BLaER1 treated with 17β-estradiol and CSF1 and Interleukin-3, amounts not matched to agents 10 nM and 100 nM (cell line): Measurements from ENCODE around the gene DCC.

Experiments used
- H3K27ac ChIP-seq, 11 experiments: shearing (Covaris generic); formaldehyde crosslinking; 2 replicates each; pipeline ENCODE4 v1.8.1; 2022
- H3K27me3 ChIP-seq, 11 experiments: shearing (Covaris generic); formaldehyde crosslinking; 2 replicates each; pipeline ENCODE4 v1.8.1; 2022
- H3K36me3 ChIP-seq, 11 experiments: shearing (Covaris generic); formaldehyde crosslinking; 2 replicates each; pipeline ENCODE4 v1.8.1; 2022
- H3K4me1 ChIP-seq, 10 experiments: shearing (Covaris generic); formaldehyde crosslinking; 2 replicates each; pipeline ENCODE4 v1.8.1; 2022
- H3K4me2 ChIP-seq, 11 experiments: shearing (Covaris generic); formaldehyde crosslinking; 2 replicates each; pipeline ENCODE4 v1.8.1; 2022
- H3K4me3 ChIP-seq, 10 experiments: shearing (Covaris generic); formaldehyde crosslinking; 2 replicates each; pipeline ENCODE4 v1.8.1; 2022
- H3K9ac ChIP-seq, 11 experiments: shearing (Covaris generic); formaldehyde crosslinking; 2 replicates each; pipeline ENCODE4 v1.8.1; 2022
- H3K9me3 ChIP-seq, 11 experiments: shearing (Covaris generic); formaldehyde crosslinking; replicated peaks in 1 of 11; 2 replicates each; pipeline ENCODE4 v1.8.1; 2022
- H4K20me1 ChIP-seq, 11 experiments: shearing (Covaris generic); formaldehyde crosslinking; 2 replicates each; pipeline ENCODE4 v1.8.1; 2022
- Cebpa-rat ChIP-seq, 11 experiments: shearing (Covaris generic); IDR thresholded peaks; 2 replicates each; pipeline ENCODE4 v1.8.1; 2022

DCC gene

DNA sequence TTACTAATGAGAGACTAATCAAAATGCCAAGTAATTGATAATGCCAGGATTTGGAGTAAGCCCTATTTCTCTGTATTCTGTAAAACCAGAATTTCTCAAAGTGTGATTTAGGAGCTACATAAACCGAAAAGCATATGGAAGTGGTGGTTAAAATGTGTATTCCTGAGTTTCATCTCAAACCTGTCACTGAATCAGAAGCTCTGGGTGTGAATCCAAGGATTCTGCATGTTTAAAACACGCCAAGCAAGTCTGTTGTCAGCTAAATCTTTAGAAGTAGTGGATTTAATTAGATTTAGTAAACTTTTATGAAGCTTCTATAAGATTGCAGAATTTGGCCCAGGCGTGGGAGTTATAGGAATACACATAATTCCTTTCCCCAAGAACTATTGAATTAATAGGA lies 700.3 kb downstream of the DCC start:
- Histone ChIP-seq H3K27me3 (no peaks in the 10 kb centered on the region), H3K4me2 (no peak overlapping the region), H3K9me3 (peaks cover 0 to 5% (median 0%) of the 10 kb centered on the region in 11 experiments; a peak in 1 of 22 replicates), H3K27ac (no peak overlapping the region), H3K4me3 (no peak overlapping the region), H3K4me1 (no peaks in the 10 kb centered on the region), H3K36me3 (no peaks in the 10 kb centered on the region), H4K20me1 (no peaks in the 10 kb centered on the region), H3K9ac (no peak overlapping the region)
- no peak for TF ChIP-seq Cebpa-rat (IDR thresholded peaks at IDR 0.05)

- Histone ChIP-seq H3K4me2 (no peak overlapping the region), H3K27ac (no peak overlapping the region), H4K20me1 (no peaks in the 10 kb centered on the region), H3K4me3 (no peak overlapping the region), H3K4me1 (no peaks in the 10 kb centered on the region), H3K9ac (no peak overlapping the region), H3K36me3 (no peaks in the 10 kb centered on the region), H3K27me3 (no peaks in the 10 kb centered on the region), H3K9me3 (no peaks in the 10 kb centered on the region)
- TF ChIP-seq Cebpa-rat (IDR thresholded peaks at IDR 0.05) = no peak
Observed at GRCh38 chr18:53056064-53056463, 716.1 kb downstream of the DCC start.

DNA sequence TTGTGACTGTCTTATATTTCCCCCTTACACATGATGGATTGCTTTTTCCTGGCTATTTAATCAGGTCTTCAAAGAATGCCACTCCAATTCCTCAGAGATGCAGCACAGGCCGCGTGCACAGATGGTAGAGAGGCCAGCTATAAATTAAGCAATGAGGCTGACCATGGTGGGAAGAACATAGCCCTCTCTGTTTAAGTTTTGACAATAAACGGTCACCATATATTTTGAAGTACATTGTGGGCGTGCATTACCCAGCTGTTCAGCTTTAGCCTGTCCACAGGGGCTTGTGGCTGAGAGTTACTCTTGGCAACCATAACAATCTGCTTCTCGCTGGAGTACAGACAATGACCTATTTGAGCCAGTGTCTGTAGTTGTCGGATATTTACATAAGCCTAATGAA lies 730.8 kb downstream of the DCC start:
- Histone ChIP-seq H3K4me3 (no peak overlapping the region), H4K20me1 (no peaks in the 10 kb centered on the region), H3K9ac (no peak overlapping the region), H3K27me3 (no peaks in the 10 kb centered on the region), H3K9me3 (no peaks in the 10 kb centered on the region), H3K4me2 (no peak overlapping the region), H3K4me1 (peaks cover 0 to 4% (median 0%) of the 10 kb centered on the region in 10 experiments; a peak in 1 of 20 replicates), H3K36me3 (no peaks in the 10 kb centered on the region), H3K27ac (no peak overlapping the region)
- no peak for TF ChIP-seq Cebpa-rat (IDR thresholded peaks at IDR 0.05)

DNA sequence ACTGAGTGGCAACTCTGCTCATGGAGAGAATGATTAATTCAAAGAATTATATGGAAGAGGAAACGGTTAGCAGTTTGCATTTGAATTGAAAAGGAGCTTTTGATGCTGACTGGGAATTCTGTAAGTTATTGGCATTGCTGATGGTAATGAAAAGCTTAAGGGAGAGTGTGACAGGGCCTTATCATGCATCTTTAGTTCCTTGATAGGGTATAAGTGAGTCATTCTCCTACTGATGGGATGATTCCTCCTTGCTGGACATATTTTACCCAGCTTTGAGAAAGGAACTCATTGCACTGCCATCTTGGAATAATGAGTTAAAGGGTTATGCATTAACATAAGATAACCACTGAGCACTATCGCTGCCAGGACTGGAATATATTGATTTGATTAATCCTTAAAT lies 740.7 kb downstream of the DCC start:
- H3K4me1 ChIP-seq = no peaks in the 10 kb centered on the region
- no peak overlapping the region for H3K9ac ChIP-seq
- H3K4me2 ChIP-seq = no peak overlapping the region
- TF ChIP-seq Cebpa-rat (IDR thresholded peaks at IDR 0.05) = no peak
- H3K27me3 ChIP-seq = no peaks in the 10 kb centered on the region
- no peaks in the 10 kb centered on the region for H3K36me3 ChIP-seq
- no peak overlapping the region for H3K4me3 ChIP-seq
- no peaks in the 10 kb centered on the region for H3K9me3 ChIP-seq
- H4K20me1 ChIP-seq = no peaks in the 10 kb centered on the region
- H3K27ac ChIP-seq = no peak overlapping the region

DNA sequence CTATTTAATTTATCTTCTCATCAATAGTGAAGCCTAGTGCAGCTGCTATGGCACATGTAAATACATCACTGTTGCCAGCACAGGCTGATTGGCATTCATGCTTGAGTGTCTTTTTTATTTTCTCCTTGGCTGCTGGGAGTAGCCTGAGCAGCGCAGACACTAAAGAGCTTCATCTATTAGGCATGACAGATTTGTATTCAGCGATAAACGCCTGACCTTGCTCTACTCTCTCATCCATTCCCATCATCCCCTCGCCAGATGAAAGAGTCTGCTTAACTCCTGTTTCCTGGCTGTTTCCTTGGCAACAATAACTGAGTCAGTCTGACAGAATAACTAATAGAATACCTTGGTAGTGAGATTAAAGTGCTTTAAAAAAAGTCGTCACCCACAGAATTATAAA lies 753.6 kb downstream of the DCC start:
- H3K4me2 ChIP-seq = no peak overlapping the region
- no peaks in the 10 kb centered on the region for H3K36me3 ChIP-seq
- no peak overlapping the region for H3K9ac ChIP-seq
- no peak overlapping the region for H3K4me3 ChIP-seq
- H3K4me1 ChIP-seq = no peaks in the 10 kb centered on the region
- no peak overlapping the region for H3K27ac ChIP-seq
- H3K27me3 ChIP-seq = no peaks in the 10 kb centered on the region
- TF ChIP-seq Cebpa-rat (IDR thresholded peaks at IDR 0.05) = no peak
- H4K20me1 ChIP-seq = no peaks in the 10 kb centered on the region
- no peaks in the 10 kb centered on the region for H3K9me3 ChIP-seq

- no peaks in the 10 kb centered on the region for H4K20me1 ChIP-seq
- no peaks in the 10 kb centered on the region for H3K27me3 ChIP-seq
- H3K4me3 ChIP-seq = no peak overlapping the region
- peaks cover 16 to 37% (median 29%) of the 10 kb centered on the region in 11 experiments for H3K9me3 ChIP-seq
- TF ChIP-seq Cebpa-rat (IDR thresholded peaks at IDR 0.05) = no peak
- H3K4me2 ChIP-seq = no peak overlapping the region
- no peak overlapping the region for H3K27ac ChIP-seq
- H3K4me1 ChIP-seq = peaks cover under 1 to 11% (median 8%) of the 10 kb centered on the region in 10 experiments; a peak in 17 of 20 replicates
- no peak overlapping the region for H3K9ac ChIP-seq
- no peaks in the 10 kb centered on the region for H3K36me3 ChIP-seq
Observed at GRCh38 chr18:53101536-53102105, 761.6 kb downstream of the DCC start.

- H3K9me3 ChIP-seq = peaks cover 8 to 19% (median 9%) of the 10 kb centered on the region in 11 experiments; a peak in 17 of 22 replicates
- no peak for TF ChIP-seq Cebpa-rat (IDR thresholded peaks at IDR 0.05)
- no peaks in the 10 kb centered on the region for H3K36me3 ChIP-seq
- H3K4me2 ChIP-seq = peak overlapping the region in 10 of 11 experiments; percentile 12 to 69 (median 42); a peak in 18 of 22 replicates
- peaks cover 5 to 16% (median 12%) of the 10 kb centered on the region in 10 experiments; a peak in 17 of 20 replicates for H3K4me1 ChIP-seq
- no peaks in the 10 kb centered on the region for H4K20me1 ChIP-seq
- H3K27ac ChIP-seq = peak overlapping the region in 4 of 11 experiments; percentile 7 to 53 (median 38); a peak in 6 of 22 replicates
- no peaks in the 10 kb centered on the region for H3K27me3 ChIP-seq
- H3K9ac ChIP-seq = no peak overlapping the region
- no peak overlapping the region for H3K4me3 ChIP-seq
Observed at GRCh38 chr18:53114441-53114840, 774.4 kb downstream of the DCC start.

DNA sequence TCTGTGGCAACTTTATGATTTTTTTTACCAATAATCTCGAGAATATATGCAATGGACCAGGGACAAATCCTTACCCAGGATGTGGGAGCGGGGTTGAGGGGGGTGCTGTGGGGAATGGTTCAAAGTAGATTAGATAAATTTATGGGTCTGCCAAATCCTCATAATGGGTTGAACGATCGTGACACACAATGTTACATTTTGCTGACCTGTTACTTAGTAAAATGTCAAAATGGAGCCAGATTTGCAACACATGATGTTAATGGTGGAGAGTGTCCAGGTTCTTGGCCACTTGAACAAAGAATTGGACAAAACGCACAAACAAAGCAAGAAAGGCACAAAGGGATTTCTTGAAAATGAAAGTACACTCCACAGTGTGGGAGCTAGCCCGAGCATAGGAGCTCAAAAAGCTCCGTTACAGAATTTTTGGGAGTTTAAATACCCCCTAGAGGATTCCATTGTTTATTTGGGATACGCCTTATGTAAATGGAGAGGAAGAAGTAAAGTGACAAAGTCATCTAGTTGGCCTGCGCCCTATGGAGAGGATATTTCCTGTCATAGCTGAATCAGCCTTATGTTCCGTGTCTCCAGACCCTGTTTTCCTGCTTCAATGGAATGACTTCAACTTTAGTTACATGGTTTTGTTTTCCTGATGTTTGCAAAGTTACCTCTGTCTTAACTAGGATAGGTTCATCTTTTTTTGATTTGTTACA lies 776.0 kb downstream of the DCC start:
- TF ChIP-seq Cebpa-rat (IDR thresholded peaks at IDR 0.05) = no peak
- Histone ChIP-seq H3K9ac (no peak overlapping the region), H3K27me3 (no peaks in the 10 kb centered on the region), H3K4me2 (no peak overlapping the region; a peak in 1 of 22 replicates), H3K36me3 (no peaks in the 10 kb centered on the region), H3K9me3 (peaks cover 0 to 8% (median 0%) of the 10 kb centered on the region in 11 experiments; a peak in 3 of 22 replicates), H3K4me1 (peaks cover 5 to 16% (median 12%) of the 10 kb centered on the region in 10 experiments; a peak in 17 of 20 replicates), H3K4me3 (no peak overlapping the region), H3K27ac (no peak overlapping the region), H4K20me1 (no peaks in the 10 kb centered on the region)

DNA sequence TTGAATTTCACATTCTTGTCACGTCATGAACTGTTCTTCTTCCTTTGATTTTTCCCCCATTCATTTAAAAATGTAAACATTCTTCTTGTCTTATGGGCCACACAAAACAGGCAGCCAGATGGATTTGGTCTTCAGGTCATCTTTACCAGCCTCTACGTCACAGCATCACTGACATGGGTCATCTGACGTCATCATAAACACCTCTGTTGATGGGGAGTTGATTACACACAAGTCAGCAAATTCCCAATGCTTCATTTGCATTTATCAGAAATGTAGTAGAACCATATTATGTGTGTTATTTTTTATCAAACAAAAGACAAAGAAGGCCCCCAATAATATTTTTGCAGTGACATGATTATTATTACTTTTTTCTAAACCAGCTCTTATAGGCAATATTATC lies 777.9 kb downstream of the DCC start:
- no peaks in the 10 kb centered on the region for H3K36me3 ChIP-seq
- H3K4me1 ChIP-seq = peaks cover 5 to 16% (median 11%) of the 10 kb centered on the region in 10 experiments; a peak in 17 of 20 replicates
- H3K4me3 ChIP-seq = no peak overlapping the region
- TF ChIP-seq Cebpa-rat (IDR thresholded peaks at IDR 0.05) = no peak
- H4K20me1 ChIP-seq = no peaks in the 10 kb centered on the region
- no peak overlapping the region for H3K4me2 ChIP-seq
- H3K9me3 ChIP-seq = peaks cover 0 to 4% (median 0%) of the 10 kb centered on the region in 11 experiments; a peak in 3 of 22 replicates
- H3K9ac ChIP-seq = no peak overlapping the region
- no peaks in the 10 kb centered on the region for H3K27me3 ChIP-seq
- H3K27ac ChIP-seq = no peak overlapping the region

DNA sequence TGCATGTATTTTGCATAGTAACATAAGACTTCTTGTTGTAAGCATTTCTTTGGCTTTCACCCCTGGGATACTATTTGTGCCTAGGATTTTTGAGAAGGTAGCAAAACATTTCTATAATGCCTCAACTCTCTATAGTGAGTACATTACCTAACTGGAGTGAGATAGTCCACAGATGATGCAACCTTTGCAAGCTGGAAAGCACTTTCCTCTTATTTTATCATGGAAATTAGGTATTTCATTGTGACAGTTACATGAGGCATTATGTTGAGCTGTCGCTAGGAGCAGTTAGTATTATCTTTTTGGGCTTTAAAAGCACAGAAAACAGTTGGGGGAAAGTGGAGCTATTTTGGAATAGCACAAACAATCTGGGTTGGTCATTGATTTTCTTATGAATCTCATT lies 786.2 kb downstream of the DCC start:
- Histone ChIP-seq H3K9me3 (no peaks in the 10 kb centered on the region), H3K9ac (no peak overlapping the region), H3K27ac (no peak overlapping the region), H3K27me3 (no peaks in the 10 kb centered on the region), H4K20me1 (no peaks in the 10 kb centered on the region), H3K4me2 (no peak overlapping the region), H3K4me3 (no peak overlapping the region), H3K36me3 (no peaks in the 10 kb centered on the region), H3K4me1 (no peaks in the 10 kb centered on the region)
- no peak for TF ChIP-seq Cebpa-rat (IDR thresholded peaks at IDR 0.05)
